KMS-11 (cell line): ENCODE results near the gene TLR1.

Experiments
- H2AFZ ChIP-seq: fragments of 200-600 bp; sonication (generic); 2 replicates; pipeline ENCODE4 v1.6.1; 2016; ENCODE audit warnings: antibody characterized with exemption, mixed run types, low read depth
- H3K27ac ChIP-seq: fragments of 200-600 bp; sonication (generic); 2 replicates; pipeline ENCODE4 v1.6.1; 2016; ENCODE audit warnings: mild to moderate bottlenecking, mixed run types
- H3K27me3 ChIP-seq: fragments of 200-600 bp; sonication (generic); 2 replicates; pipeline ENCODE4 v1.6.1; 2017; ENCODE audit warnings: mild to moderate bottlenecking, low read depth, mixed run types, moderate library complexity; ENCODE audit not compliant: insufficient read depth
- H3K36me3 ChIP-seq: fragments of 200-600 bp; sonication (generic); 2 replicates; pipeline ENCODE4 v1.6.1; 2017; ENCODE audit warnings: mild to moderate bottlenecking, mixed run types; ENCODE audit not compliant: insufficient read depth
- H3K4me1 ChIP-seq: fragments of 200-600 bp; sonication (generic); 2 replicates; pipeline ENCODE4 v1.6.1; 2016; ENCODE audit warnings: mild to moderate bottlenecking, low read depth, mixed run types; ENCODE audit not compliant: poor library complexity, severe bottlenecking
- H3K4me2 ChIP-seq: fragments of 200-600 bp; sonication (generic); 2 replicates; pipeline ENCODE4 v1.7.0; 2016; ENCODE audit warnings: mild to moderate bottlenecking, mixed run types
- H3K4me3 ChIP-seq: fragments of 200-600 bp; sonication (generic); IDR thresholded peaks from 2 replicates; pipeline ENCODE4 v1.6.1; 2017; ENCODE audit warnings: low read depth, low read length, mixed read lengths; ENCODE audit not compliant: insufficient read depth
- H3K79me2 ChIP-seq: fragments of 200-600 bp; sonication (generic); 2 replicates; pipeline ENCODE4 v1.6.1; 2016; ENCODE audit warnings: low read depth, mixed run types; ENCODE audit not compliant: insufficient read depth
- H3K9ac ChIP-seq: fragments of 200-600 bp; sonication (generic); 2 replicates; pipeline ENCODE4 v1.6.1; 2016; ENCODE audit warnings: mild to moderate bottlenecking, mixed run types
- H4K20me1 ChIP-seq: fragments of 200-600 bp; sonication (generic); 2 replicates; pipeline ENCODE4 v1.6.1; 2016; ENCODE audit warnings: mild to moderate bottlenecking, mixed run types; ENCODE audit not compliant: insufficient read depth
- CTCF ChIP-seq: fragments of 200-600 bp; sonication (generic); conservative IDR thresholded peaks from 2 replicates; pipeline ENCODE4 v1.6.1; 2017; ENCODE audit warnings: low read depth, mild to moderate bottlenecking, antibody characterized with exemption, low read length, moderate library complexity, mixed read lengths

Gene TLR1

GRCh38 chr4:38831653-38832052 lies 27.1 kb upstream of the TLR1 start:
- Histone ChIP-seq H3K4me1 (no peaks in the 10 kb centered on the region), H3K9ac (no peak overlapping the region), H2AFZ (no peak overlapping the region), H3K27ac (no peak overlapping the region), H3K27me3 (no peaks in the 10 kb centered on the region), H3K36me3 (no peaks in the 10 kb centered on the region), H3K4me2 (no peak overlapping the region), H4K20me1 (no peaks in the 10 kb centered on the region), H3K79me2 (no peaks in the 10 kb centered on the region), H3K4me3 (no peak overlapping the region)
- no peak for TF ChIP-seq CTCF

- H3K4me1 ChIP-seq: no peaks in the 10 kb centered on the region
- no peaks in the 10 kb centered on the region for H3K36me3 ChIP-seq
- no peak overlapping the region for H3K9ac ChIP-seq
- H3K79me2 ChIP-seq: no peaks in the 10 kb centered on the region
- H3K27me3 ChIP-seq: no peaks in the 10 kb centered on the region
- H4K20me1 ChIP-seq: no peaks in the 10 kb centered on the region
- no peak overlapping the region for H3K4me2 ChIP-seq
- H3K4me3 ChIP-seq: no peak overlapping the region
- H3K27ac ChIP-seq: no peak overlapping the region
- no peak for TF ChIP-seq CTCF
- no peak overlapping the region for H2AFZ ChIP-seq
Observed at GRCh38 chr4:38829237-38829636, 24.6 kb upstream of the TLR1 start.

GRCh38 chr4:38823766-38824165 lies 19.2 kb upstream of the TLR1 start:
- Histone ChIP-seq H3K36me3 (no peaks in the 10 kb centered on the region), H3K27me3 (no peaks in the 10 kb centered on the region), H3K4me1 (peaks cover 8% of the 10 kb centered on the region), H3K9ac (no peak overlapping the region), H3K27ac (no peak overlapping the region), H3K4me2 (no peak overlapping the region), H4K20me1 (no peaks in the 10 kb centered on the region), H3K4me3 (no peak overlapping the region), H2AFZ (no peak overlapping the region), H3K79me2 (no peaks in the 10 kb centered on the region)
- TF ChIP-seq CTCF: no peak

GRCh38 chr4:38822748-38823303 lies 18.2 kb upstream of the TLR1 start:
- no peak overlapping the region for H3K9ac ChIP-seq
- no peaks in the 10 kb centered on the region for H3K36me3 ChIP-seq
- no peak for TF ChIP-seq CTCF
- H2AFZ ChIP-seq: no peak overlapping the region
- H3K27ac ChIP-seq: no peak overlapping the region
- H3K4me3 ChIP-seq: no peak overlapping the region
- H3K4me2 ChIP-seq: no peak overlapping the region
- no peaks in the 10 kb centered on the region for H3K27me3 ChIP-seq
- no peaks in the 10 kb centered on the region for H4K20me1 ChIP-seq
- H3K79me2 ChIP-seq: no peaks in the 10 kb centered on the region
- peaks cover 8% of the 10 kb centered on the region for H3K4me1 ChIP-seq
